Measurements from ENCODE around the gene MACROD2. TPM values are rescaled to one million over a fixed set of nuclear protein-coding genes. Genes with fewer than 3 reads are reported as not detected.

Gene MACROD2
- total and polyA plus RNA-seq, 11 donors: 0.54 to 5.4 (median 2.4) TPM

DNA sequence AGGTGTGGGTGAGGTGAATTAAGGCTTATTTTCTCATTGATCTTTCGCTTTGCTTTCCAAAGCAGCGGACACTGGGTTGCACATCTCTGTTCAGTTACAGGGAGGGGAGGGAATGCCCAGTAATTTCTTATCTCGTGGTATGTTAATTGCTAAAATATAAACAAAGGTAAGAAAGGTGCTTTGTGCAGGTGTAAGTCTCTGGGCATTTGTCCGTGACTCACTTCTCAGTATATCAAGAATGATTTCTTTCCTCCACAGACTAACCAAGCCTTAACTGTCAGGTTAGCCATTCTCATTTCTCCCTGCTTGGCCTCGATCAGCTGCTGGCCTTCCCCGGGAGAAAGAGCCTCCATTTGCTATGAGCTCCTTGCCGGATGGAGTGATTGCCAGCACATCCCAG, 1715.9 kb downstream of the MACROD2 start:
- no peaks in the 10 kb centered on the region for H3K27me3 ChIP-seq
- intact Hi-C loops (cut with DNase I): no loop called here
- H3K9me3 ChIP-seq: no peaks in the 10 kb centered on the region
- no peak for DNase-seq
- H3K4me1 ChIP-seq: no peaks in the 10 kb centered on the region
- no peak for ATAC-seq
- 88 to 92% (median 89%) methylated on average over 7 of the region's 7 CpGs for WGBS, 4 donors
- H3K36me3 ChIP-seq: no peaks in the 10 kb centered on the region
- no peak overlapping the region for H3K27ac ChIP-seq
- TF ChIP-seq, protein P1, sequence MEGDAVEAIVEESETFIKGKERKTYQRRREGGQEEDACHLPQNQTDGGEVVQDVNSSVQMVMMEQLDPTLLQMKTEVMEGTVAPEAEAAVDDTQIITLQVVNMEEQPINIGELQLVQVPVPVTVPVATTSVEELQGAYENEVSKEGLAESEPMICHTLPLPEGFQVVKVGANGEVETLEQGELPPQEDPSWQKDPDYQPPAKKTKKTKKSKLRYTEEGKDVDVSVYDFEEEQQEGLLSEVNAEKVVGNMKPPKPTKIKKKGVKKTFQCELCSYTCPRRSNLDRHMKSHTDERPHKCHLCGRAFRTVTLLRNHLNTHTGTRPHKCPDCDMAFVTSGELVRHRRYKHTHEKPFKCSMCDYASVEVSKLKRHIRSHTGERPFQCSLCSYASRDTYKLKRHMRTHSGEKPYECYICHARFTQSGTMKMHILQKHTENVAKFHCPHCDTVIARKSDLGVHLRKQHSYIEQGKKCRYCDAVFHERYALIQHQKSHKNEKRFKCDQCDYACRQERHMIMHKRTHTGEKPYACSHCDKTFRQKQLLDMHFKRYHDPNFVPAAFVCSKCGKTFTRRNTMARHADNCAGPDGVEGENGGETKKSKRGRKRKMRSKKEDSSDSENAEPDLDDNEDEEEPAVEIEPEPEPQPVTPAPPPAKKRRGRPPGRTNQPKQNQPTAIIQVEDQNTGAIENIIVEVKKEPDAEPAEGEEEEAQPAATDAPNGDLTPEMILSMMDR (IDR thresholded peaks at IDR 0.05): no peak
- TF ChIP-seq POLR2A (IDR thresholded peaks at IDR 0.05): no peak
- no peak overlapping the region for H3K4me3 ChIP-seq

DNA sequence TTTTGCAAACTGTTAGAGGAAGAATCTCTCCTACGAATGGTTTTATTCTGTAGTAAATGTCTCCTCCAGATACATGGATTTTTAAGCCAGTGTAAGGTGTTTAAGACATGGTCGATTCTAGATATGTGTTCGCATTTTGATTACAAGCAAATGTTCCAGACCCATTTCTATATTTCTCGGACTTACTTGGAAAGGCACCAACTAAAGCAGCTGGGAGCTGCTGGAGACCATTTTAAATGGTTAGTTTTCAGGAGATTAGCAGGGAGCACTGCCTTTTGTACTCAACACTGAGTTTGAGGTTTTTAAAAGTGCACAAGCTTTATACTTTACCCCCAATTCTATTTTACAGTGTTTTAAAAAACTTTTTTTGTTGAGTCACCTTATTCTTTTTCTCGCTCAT, 1720.9 kb downstream of the MACROD2 start:
- H3K4me1 ChIP-seq: no peaks in the 10 kb centered on the region
- H3K27me3 ChIP-seq: no peaks in the 10 kb centered on the region
- no peaks in the 10 kb centered on the region for H3K36me3 ChIP-seq
- H3K9me3 ChIP-seq: no peaks in the 10 kb centered on the region
- no peak for TF ChIP-seq POLR2A (IDR thresholded peaks at IDR 0.05)
- TF ChIP-seq, protein P1 (IDR thresholded peaks at IDR 0.05): no peak
- 63 to 73% (median 69%) methylated on average over 5 of the region's 5 CpGs for WGBS, 4 donors
- ATAC-seq (no peak), DNase-seq (no peak)
- no peak overlapping the region for H3K27ac ChIP-seq
- H3K4me3 ChIP-seq: no peak overlapping the region
- intact Hi-C loops (cut with DNase I): no loop called here

DNA sequence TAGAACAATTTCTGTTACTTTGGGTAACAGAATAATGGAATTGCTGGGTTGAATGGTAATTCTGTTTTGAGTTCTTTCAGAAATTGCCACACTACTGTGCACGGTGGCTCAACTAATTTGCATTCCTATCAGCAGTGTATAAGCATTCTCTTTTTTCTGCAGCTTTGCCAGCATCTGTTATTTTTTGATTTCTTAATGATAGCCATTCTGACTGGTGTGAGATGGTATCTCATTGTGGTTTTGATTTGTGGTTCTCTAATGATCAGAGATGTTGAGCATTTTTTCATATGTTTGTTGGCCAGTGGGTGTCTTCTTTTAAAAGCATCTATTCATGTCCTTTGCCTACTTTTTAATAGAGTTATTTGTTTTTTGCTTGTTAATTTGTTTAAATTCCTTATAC, 1731.1 kb downstream of the MACROD2 start:
- Histone ChIP-seq H3K27ac (no peak overlapping the region), H3K4me1 (no peaks in the 10 kb centered on the region), H3K9me3 (peaks cover 0 to 28% (median 0%) of the 10 kb centered on the region in 12 donors), H3K36me3 (no peaks in the 10 kb centered on the region), H3K27me3 (no peaks in the 10 kb centered on the region), H3K4me3 (no peak overlapping the region)
- ATAC-seq (no peak), DNase-seq (no peak)
- 85 to 91% (median 87%) methylated on average over 1 of the region's 1 CpG for WGBS, 4 donors
- intact Hi-C loops (cut with DNase I): no loop called here
- TF ChIP-seq, protein P1 (IDR thresholded peaks at IDR 0.05): no peak
- no peak for TF ChIP-seq POLR2A (IDR thresholded peaks at IDR 0.05)

DNA sequence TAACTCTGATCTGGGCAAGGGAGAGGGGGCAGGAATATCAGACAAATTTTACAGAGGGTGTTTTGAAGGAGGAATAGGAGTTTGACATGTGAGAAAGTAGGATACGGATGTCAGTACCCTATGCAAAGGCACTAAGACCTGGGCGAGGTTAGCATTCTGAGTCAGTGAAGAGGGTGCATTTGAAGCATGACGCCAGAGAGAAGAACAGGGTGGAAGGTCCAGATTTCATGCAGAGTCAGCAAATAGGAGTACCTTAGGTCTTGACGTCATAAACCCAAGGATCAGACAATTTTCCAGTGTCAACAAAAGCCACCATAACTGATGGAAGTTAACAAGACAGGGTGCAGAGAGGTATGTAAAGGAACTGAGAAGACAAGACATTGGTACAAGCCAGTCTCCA, 1738.7 kb downstream of the MACROD2 start:
- WGBS, 4 donors: 66 to 79% (median 70%) methylated on average over 4 of the region's 4 CpGs
- intact Hi-C loops (cut with DNase I): no loop called here
- Histone ChIP-seq H3K4me3 (no peak overlapping the region), H3K27me3 (no peaks in the 10 kb centered on the region), H3K9me3 (peaks cover 0 to 5% (median 0%) of the 10 kb centered on the region in 12 donors), H3K27ac (no peak overlapping the region), H3K4me1 (no peaks in the 10 kb centered on the region), H3K36me3 (no peaks in the 10 kb centered on the region)
- DNase-seq (no peak), ATAC-seq (no peak)
- no peak for TF ChIP-seq POLR2A (IDR thresholded peaks at IDR 0.05)
- TF ChIP-seq, protein P1 (IDR thresholded peaks at IDR 0.05): no peak
